ENCODE results near the gene GNAQ. TPM values are rescaled to one million over a fixed set of nuclear protein-coding genes. Genes with fewer than 3 reads are reported as not detected.

The GNAQ gene
- polyA plus RNA-seq, 1 of the 3 experiments (the other 2 are of a cell fraction): 20.9 TPM

GRCh38 chr9:77750981-77751340 is 280.6 kb downstream of the GNAQ start (continued):
- TF ChIP-seq REST (IDR thresholded peaks at IDR 0.05; ENCODE audit: low read depth, low read length) (no peak), CHD2 (IDR thresholded peaks at IDR 0.05; ENCODE audit: low read length, partially characterized antibody) (peak; percentile 68), TCF12 (IDR thresholded peaks at IDR 0.05) (peak; percentile 89; the same call in 1 of the 2 replicates), POLR2AphosphoS5 (IDR thresholded peaks at IDR 0.05; ENCODE audit: low read depth, low read length) (peak; percentile 81)

- Histone ChIP-seq H3K9ac (peak overlapping the region; percentile 29; the same call in 1 of the 2 replicates), H3K36me3 (replicated peaks in 1 of 2; ENCODE audit: control insufficient read depth in 1 of 2, insufficient read depth in 2 of 2, low read length in 1 of 2) (peaks cover 3 to 14% of the 10 kb centered on the region in 2 experiments), H3K4me1 (ENCODE audit: control insufficient read depth in 1 of 2, insufficient read depth in 2 of 2, low read depth in 1 of 2, low read length in 1 of 2) (peaks cover 46 to 52% of the 10 kb centered on the region in 2 experiments; a peak in 3 of 4 replicates), H3K9me2 (no peaks in the 10 kb centered on the region), H3K9me3 (no peaks in the 10 kb centered on the region), H2AFZ (ENCODE audit: low read depth) (no peak overlapping the region), H3K27ac (ENCODE audit: low read depth in 2 of 2, low read length in 1 of 2) (peak overlapping the region; percentile 78 to 100), H3F3A (replicated peaks; ENCODE audit: insufficient read depth) (peaks cover 31% of the 10 kb centered on the region), H3K4me2 (peak overlapping the region; percentile 32), H3K4me3 (ENCODE audit: low read depth in 2 of 2, low read length in 1 of 2) (no peak overlapping the region), H3K79me2 (ENCODE audit: insufficient read depth) (peaks cover 20% of the 10 kb centered on the region; the same call in 1 of the 2 replicates), H3K27me3 (ENCODE audit: insufficient read depth) (no peaks in the 10 kb centered on the region), H4K20me1 (ENCODE audit: insufficient read depth) (no peaks in the 10 kb centered on the region)
- POLR2A ChIA-PET: interaction anchor here (1.6 kb wide), 1 partner anchor 294 kb away, joined by 5 read pairs; no protein-coding TSS in a partner anchor
- peak; percentile 36 for DNase-seq
- CTCF ChIA-PET: interaction anchor here (0.6 to 8.2 kb wide), 19 partner anchors 8 to 402 kb away, joined by 3 to 109 read pairs (median 5); no protein-coding TSS in a partner anchor
- WGBS (ENCODE audit: low lambda C conversion rate): 10% methylated on average over 1 of the region's 1 CpG
- peak; percentile 64; the same call in 1 of the 2 replicates for TF ChIP-seq FOXM1 (IDR thresholded peaks at IDR 0.05; ENCODE audit: low read depth)
- TF ChIP-seq SIN3A (IDR thresholded peaks at IDR 0.05; ENCODE audit: borderline replicate concordance, low read depth, low read length): no peak
- TF ChIP-seq MAX (IDR thresholded peaks at IDR 0.05; ENCODE audit: low read depth): no peak
- peak; percentile 61 for TF ChIP-seq GATA2 (CRISPR knock-in tag; IDR thresholded peaks at IDR 0.05)
- TF ChIP-seq RCOR1 (IDR thresholded peaks at IDR 0.05; ENCODE audit: low read length): 0 out of 2 replicates have a peak, but pooled peaks have one; percentile 54
- TF ChIP-seq TEAD4 (IDR thresholded peaks at IDR 0.05; ENCODE audit: borderline replicate concordance, insufficient read depth): peak; percentile 72
- TF ChIP-seq, protein P1, sequence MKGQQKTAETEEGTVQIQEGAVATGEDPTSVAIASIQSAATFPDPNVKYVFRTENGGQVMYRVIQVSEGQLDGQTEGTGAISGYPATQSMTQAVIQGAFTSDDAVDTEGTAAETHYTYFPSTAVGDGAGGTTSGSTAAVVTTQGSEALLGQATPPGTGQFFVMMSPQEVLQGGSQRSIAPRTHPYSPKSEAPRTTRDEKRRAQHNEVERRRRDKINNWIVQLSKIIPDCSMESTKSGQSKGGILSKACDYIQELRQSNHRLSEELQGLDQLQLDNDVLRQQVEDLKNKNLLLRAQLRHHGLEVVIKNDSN (IDR thresholded peaks at IDR 0.05; ENCODE audit: borderline replicate concordance, low read depth): no peak
- TF ChIP-seq ELF1 (IDR thresholded peaks at IDR 0.05): no peak
- peak; percentile 93 to 97 for TF ChIP-seq EP300 (IDR thresholded peaks at IDR 0.05; ENCODE audit: borderline replicate concordance in 1 of 2, low read depth in 1 of 2, low read length in 1 of 2)
- TF ChIP-seq NRF1 (IDR thresholded peaks at IDR 0.05; ENCODE audit: low read depth, low read length): no peak
- TF ChIP-seq RXRA (IDR thresholded peaks at IDR 0.05; ENCODE audit: borderline replicate concordance, low read depth): peak; percentile 68; the same call in 1 of the 2 replicates
- TF ChIP-seq, protein P2, sequence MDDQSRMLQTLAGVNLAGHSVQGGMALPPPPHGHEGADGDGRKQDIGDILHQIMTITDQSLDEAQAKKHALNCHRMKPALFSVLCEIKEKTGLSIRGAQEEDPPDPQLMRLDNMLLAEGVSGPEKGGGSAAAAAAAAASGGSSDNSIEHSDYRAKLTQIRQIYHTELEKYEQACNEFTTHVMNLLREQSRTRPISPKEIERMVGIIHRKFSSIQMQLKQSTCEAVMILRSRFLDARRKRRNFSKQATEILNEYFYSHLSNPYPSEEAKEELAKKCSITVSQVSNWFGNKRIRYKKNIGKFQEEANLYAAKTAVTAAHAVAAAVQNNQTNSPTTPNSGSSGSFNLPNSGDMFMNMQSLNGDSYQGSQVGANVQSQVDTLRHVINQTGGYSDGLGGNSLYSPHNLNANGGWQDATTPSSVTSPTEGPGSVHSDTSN (IDR thresholded peaks at IDR 0.05): peak; percentile 72
- TF ChIP-seq TCF12 (IDR thresholded peaks at IDR 0.05): peak; percentile 93
- peak; percentile 69 for TF ChIP-seq JUND (IDR thresholded peaks at IDR 0.05)
- TF ChIP-seq EZH2phosphoT487 (IDR thresholded peaks at IDR 0.05; ENCODE audit: borderline replicate concordance, low read depth): no peak
- no peak for TF ChIP-seq GABPA (IDR thresholded peaks at IDR 0.05; ENCODE audit: low read depth)
- peak; percentile 37; the same call in 1 of the 2 replicates for TF ChIP-seq RAD21 (IDR thresholded peaks at IDR 0.05; ENCODE audit: low read length)
- TF ChIP-seq FOSL2 (IDR thresholded peaks at IDR 0.05; ENCODE audit: borderline replicate concordance, low read depth): peak; percentile 60; the same call in 1 of the 2 replicates
- TF ChIP-seq POLR2AphosphoS5 (IDR thresholded peaks at IDR 0.05; ENCODE audit: low read depth, low read length): peak; percentile 36; the same call in 1 of the 2 replicates
- TF ChIP-seq ZBTB33 (IDR thresholded peaks at IDR 0.05; ENCODE audit: borderline replicate concordance, low read depth): peak; percentile 20; the same call in 1 of the 2 replicates
- TF ChIP-seq RFX5 (IDR thresholded peaks at IDR 0.05; ENCODE audit: low read length): no peak
- peak; percentile 72 for TF ChIP-seq NFIC (IDR thresholded peaks at IDR 0.05; ENCODE audit: borderline replicate concordance)
- peak; percentile 58 for TF ChIP-seq CHD2 (IDR thresholded peaks at IDR 0.05; ENCODE audit: low read length, partially characterized antibody)
Observed at GRCh38 chr9:77750284-77750683, 281.3 kb downstream of the GNAQ start.

Data from SK-N-SH (cell line).